ENCODE measurements around the gene ZNF738.

- TF ChIP-seq CTCF (IDR thresholded peaks at IDR 0.05) (no peak), POLR2AphosphoS5 (IDR thresholded peaks at IDR 0.05) (no peak)
Measured at GRCh38 chr19:21352830-21353229, 6.0 kb upstream of the ZNF738 start.

All from breast epithelium (tissue), 3 donors.